Esophagus muscularis mucosa (tissue), 4 donors: ENCODE results near the gene SPINK4.

Source experiments
- EP300 ChIP-seq: sonication (generic); formaldehyde crosslinking; IDR thresholded peaks from one replicate; pipeline ENCODE4 v1.6.1; 2017; ENCODE audit warnings: antibody characterized with exemption
- POLR2A ChIP-seq: fragments of 450-650 bp; IDR thresholded peaks from one replicate; pipeline ENCODE4 v1.6.1; 2017; ENCODE audit warnings: antibody characterized with exemption, moderate library complexity, mild to moderate bottlenecking, low read depth
- POLR2AphosphoS5 ChIP-seq, 2 donors: sonication (generic); formaldehyde crosslinking; IDR thresholded peaks; one replicate each; pipeline ENCODE4 v1.6.1; 2017; ENCODE audit warnings: antibody characterized with exemption in 2 of 2
- TF ChIP-seq, protein P1 (sequence below), 3 experiments: fragments of 200-600 bp in 2 of 3; fragments of 450-650 bp in 1 of 3; sonication (generic) in 2 of 3; IDR thresholded peaks; one replicate each; pipeline ENCODE4 v1.5.1; 2017 to 2019; ENCODE audit warnings: antibody characterized with exemption in 3 of 3, mild to moderate bottlenecking in 2 of 3, moderate library complexity in 1 of 3

DNA sequence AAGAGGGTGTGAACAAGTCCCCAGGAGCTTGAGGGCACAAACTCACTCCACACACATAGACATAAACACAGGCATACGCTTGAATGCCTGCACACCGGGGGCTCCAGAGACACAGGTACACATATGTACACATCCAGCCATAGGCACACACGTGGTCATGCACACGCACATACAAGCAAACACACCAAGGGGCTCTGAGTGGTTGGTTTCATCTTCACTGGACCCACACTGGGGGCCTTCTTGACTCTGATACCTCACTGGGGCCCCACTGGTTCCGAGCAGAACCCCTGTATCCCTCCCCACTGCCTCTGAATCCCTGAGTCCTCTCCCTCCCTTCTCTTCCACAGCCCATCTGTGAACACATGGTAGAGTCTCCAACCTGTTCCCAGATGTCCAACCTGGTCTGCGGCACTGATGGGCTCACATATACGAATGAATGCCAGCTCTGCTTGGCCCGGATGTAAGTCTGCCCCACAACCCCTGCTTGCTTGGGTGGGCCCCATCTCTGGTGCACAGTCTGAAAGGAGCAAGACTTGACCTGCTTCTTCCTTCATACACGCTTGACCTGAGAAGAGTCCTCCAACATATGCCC is 6.4 kb downstream of the SPINK4 start:
- TF ChIP-seq, protein P1, sequence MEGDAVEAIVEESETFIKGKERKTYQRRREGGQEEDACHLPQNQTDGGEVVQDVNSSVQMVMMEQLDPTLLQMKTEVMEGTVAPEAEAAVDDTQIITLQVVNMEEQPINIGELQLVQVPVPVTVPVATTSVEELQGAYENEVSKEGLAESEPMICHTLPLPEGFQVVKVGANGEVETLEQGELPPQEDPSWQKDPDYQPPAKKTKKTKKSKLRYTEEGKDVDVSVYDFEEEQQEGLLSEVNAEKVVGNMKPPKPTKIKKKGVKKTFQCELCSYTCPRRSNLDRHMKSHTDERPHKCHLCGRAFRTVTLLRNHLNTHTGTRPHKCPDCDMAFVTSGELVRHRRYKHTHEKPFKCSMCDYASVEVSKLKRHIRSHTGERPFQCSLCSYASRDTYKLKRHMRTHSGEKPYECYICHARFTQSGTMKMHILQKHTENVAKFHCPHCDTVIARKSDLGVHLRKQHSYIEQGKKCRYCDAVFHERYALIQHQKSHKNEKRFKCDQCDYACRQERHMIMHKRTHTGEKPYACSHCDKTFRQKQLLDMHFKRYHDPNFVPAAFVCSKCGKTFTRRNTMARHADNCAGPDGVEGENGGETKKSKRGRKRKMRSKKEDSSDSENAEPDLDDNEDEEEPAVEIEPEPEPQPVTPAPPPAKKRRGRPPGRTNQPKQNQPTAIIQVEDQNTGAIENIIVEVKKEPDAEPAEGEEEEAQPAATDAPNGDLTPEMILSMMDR (IDR thresholded peaks at IDR 0.05) = no peak
- TF ChIP-seq POLR2AphosphoS5 (IDR thresholded peaks at IDR 0.05) (no peak), POLR2A (no peak), EP300 (no peak)
